Breast epithelium (tissue), 3 donors: Measurements from ENCODE around the gene CTDSPL.

Experiments
- POLR2AphosphoS5 ChIP-seq, 3 donors: sonication (generic); formaldehyde crosslinking; IDR thresholded peaks; one replicate each; pipeline ENCODE4 v1.6.1; 2017; ENCODE audit warnings: antibody characterized with exemption in 3 of 3
- TF ChIP-seq, protein P1 (sequence below), 3 donors: fragments of 450-650 bp; IDR thresholded peaks; one replicate each; pipeline ENCODE4 v1.5.1; 2016 to 2017; ENCODE audit warnings: antibody characterized with exemption in 3 of 3, mild to moderate bottlenecking in 3 of 3, moderate library complexity in 3 of 3

GRCh38 chr3:37967260-37967881, 105.7 kb downstream of the CTDSPL start:
- TF ChIP-seq, protein P1, sequence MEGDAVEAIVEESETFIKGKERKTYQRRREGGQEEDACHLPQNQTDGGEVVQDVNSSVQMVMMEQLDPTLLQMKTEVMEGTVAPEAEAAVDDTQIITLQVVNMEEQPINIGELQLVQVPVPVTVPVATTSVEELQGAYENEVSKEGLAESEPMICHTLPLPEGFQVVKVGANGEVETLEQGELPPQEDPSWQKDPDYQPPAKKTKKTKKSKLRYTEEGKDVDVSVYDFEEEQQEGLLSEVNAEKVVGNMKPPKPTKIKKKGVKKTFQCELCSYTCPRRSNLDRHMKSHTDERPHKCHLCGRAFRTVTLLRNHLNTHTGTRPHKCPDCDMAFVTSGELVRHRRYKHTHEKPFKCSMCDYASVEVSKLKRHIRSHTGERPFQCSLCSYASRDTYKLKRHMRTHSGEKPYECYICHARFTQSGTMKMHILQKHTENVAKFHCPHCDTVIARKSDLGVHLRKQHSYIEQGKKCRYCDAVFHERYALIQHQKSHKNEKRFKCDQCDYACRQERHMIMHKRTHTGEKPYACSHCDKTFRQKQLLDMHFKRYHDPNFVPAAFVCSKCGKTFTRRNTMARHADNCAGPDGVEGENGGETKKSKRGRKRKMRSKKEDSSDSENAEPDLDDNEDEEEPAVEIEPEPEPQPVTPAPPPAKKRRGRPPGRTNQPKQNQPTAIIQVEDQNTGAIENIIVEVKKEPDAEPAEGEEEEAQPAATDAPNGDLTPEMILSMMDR (IDR thresholded peaks at IDR 0.05), result peak in 2 of 3 donors; percentile 74 to 75
- TF ChIP-seq POLR2AphosphoS5 (IDR thresholded peaks at IDR 0.05), result peak in 1 of 3 donors; percentile 15
